ENCODE data around the gene MSH5. TPM values are rescaled to one million over a fixed set of nuclear protein-coding genes. Genes with fewer than 3 reads are reported as not detected.

MSH5 gene
- total and polyA plus RNA-seq, 9 of the 15 experiments (the other 6 are each of a cell fraction or from before 2014, with no cell fraction given): 12.5 to 104 (median 46.6) TPM

DNA sequence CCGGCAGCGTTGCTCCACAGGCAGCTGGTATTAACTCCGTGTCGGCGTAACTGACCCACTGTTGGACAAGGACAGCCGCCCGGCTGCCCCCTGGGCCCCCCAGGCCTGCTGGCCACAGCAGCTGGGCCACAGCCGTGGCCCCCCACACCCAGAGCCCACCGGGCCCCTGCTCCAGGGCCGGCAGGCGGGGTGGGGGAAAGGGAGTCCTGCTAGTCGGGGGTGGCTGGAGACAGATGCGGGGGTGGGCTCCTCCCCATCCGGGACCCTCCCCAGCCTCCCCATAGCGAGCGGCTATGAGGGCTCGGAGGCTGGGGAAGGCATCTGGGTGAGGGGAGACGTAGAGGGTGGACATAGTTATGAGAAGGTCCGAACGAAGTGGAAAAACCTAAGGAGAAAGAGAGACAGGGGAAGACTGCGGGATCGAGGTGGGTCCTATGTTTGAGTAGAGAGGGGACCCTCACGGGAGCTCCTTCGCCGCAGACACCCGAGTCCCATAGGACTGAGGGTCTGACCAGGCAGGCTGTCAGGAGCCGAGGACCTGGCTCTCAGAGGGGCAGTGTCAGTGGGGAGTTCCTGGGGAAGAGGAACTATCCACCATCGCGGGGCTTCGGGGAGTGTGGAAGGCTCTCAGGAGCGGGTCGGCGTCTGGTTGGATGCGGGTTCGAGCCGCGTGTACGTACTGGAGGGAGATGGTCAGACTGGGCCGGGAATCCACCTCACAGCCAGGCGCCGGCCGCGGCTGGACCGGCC is 55.2 kb downstream of the MSH5 start (continued):
- TF ChIP-seq ZNF12 (CRISPR knock-in tag; IDR thresholded peaks at IDR 0.05) (peak; percentile 55; the same call in 1 of the 2 replicates), NRF1 (conservative IDR thresholded peaks at IDR 0.05 in 1 of 2, IDR thresholded peaks at IDR 0.05 in 1 of 2) (no peak), SRSF9 (IDR thresholded peaks at IDR 0.05; ENCODE audit: borderline replicate concordance, low read depth, low read length) (no peak), ZNF707 (CRISPR knock-in tag; conservative IDR thresholded peaks at IDR 0.05) (no peak), PHF20 (IDR thresholded peaks at IDR 0.05; ENCODE audit: partially characterized antibody) (peak; percentile 42), ZFX (CRISPR knock-in tag; IDR thresholded peaks at IDR 0.05) (peak; percentile 53), RBBP5 (IDR thresholded peaks at IDR 0.05; ENCODE audit: borderline replicate concordance, insufficient read depth, low read length, poor library complexity, severe bottlenecking) (no peak), GABPB2 (CRISPR knock-in tag; conservative IDR thresholded peaks at IDR 0.05) (no peak), ZFPM2 (CRISPR knock-in tag; IDR thresholded peaks at IDR 0.05) (no peak), GATA2 (CRISPR knock-in tag; IDR thresholded peaks at IDR 0.05) (no peak; the same call in 1 of the 2 replicates), NR4A1 (CRISPR knock-in tag; IDR thresholded peaks at IDR 0.05) (peak; percentile 26), NR4A1 (tag; IDR thresholded peaks at IDR 0.05) (no peak), MXI1 (IDR thresholded peaks at IDR 0.05; ENCODE audit: low read depth, low read length) (no peak), SIRT6 (IDR thresholded peaks at IDR 0.05; ENCODE audit: low read depth, low read length) (no peak)
- TF ChIP-seq, protein P1, sequence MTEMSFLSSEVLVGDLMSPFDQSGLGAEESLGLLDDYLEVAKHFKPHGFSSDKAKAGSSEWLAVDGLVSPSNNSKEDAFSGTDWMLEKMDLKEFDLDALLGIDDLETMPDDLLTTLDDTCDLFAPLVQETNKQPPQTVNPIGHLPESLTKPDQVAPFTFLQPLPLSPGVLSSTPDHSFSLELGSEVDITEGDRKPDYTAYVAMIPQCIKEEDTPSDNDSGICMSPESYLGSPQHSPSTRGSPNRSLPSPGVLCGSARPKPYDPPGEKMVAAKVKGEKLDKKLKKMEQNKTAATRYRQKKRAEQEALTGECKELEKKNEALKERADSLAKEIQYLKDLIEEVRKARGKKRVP (CRISPR knock-in tag; IDR thresholded peaks at IDR 0.05): no peak
- TF ChIP-seq, protein P2, sequence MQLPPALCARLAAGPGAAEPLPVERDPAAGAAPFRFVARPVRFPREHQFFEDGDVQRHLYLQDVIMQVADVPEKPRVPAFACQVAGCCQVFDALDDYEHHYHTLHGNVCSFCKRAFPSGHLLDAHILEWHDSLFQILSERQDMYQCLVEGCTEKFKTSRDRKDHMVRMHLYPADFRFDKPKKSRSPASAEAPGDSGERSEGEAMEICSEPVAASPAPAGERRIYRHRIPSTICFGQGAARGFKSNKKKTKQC (CRISPR knock-in tag; IDR thresholded peaks at IDR 0.05): peak; percentile 92
- TF ChIP-seq, protein P3, sequence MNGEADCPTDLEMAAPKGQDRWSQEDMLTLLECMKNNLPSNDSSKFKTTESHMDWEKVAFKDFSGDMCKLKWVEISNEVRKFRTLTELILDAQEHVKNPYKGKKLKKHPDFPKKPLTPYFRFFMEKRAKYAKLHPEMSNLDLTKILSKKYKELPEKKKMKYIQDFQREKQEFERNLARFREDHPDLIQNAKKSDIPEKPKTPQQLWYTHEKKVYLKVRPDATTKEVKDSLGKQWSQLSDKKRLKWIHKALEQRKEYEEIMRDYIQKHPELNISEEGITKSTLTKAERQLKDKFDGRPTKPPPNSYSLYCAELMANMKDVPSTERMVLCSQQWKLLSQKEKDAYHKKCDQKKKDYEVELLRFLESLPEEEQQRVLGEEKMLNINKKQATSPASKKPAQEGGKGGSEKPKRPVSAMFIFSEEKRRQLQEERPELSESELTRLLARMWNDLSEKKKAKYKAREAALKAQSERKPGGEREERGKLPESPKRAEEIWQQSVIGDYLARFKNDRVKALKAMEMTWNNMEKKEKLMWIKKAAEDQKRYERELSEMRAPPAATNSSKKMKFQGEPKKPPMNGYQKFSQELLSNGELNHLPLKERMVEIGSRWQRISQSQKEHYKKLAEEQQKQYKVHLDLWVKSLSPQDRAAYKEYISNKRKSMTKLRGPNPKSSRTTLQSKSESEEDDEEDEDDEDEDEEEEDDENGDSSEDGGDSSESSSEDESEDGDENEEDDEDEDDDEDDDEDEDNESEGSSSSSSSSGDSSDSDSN (IDR thresholded peaks at IDR 0.05; ENCODE audit: borderline replicate concordance in 1 of 2, low read depth in 2 of 2, low read length in 2 of 2): peak in 1 of 2 experiments; percentile 60; a peak in 1 of 4 replicates
- TF ChIP-seq, protein P4, sequence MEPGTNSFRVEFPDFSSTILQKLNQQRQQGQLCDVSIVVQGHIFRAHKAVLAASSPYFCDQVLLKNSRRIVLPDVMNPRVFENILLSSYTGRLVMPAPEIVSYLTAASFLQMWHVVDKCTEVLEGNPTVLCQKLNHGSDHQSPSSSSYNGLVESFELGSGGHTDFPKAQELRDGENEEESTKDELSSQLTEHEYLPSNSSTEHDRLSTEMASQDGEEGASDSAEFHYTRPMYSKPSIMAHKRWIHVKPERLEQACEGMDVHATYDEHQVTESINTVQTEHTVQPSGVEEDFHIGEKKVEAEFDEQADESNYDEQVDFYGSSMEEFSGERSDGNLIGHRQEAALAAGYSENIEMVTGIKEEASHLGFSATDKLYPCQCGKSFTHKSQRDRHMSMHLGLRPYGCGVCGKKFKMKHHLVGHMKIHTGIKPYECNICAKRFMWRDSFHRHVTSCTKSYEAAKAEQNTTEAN (CRISPR knock-in tag; IDR thresholded peaks at IDR 0.05): peak; percentile 80; the same call in 1 of the 2 replicates
